Ecto neural progenitor cell (in vitro differentiated cells): ENCODE results near the gene ZFPL1.

Source experiments
- DNase-seq: peaks from one replicate; pipeline ENCODE4 v3.0.0-alpha.2; 2018; ENCODE audit warnings: low spot score

The ZFPL1 gene

GRCh38 chr11:65128182-65129145 is 44.4 kb downstream of the ZFPL1 start:
- DNase-seq: no peak

GRCh38 chr11:65129649-65130441 is 45.8 kb downstream of the ZFPL1 start:
- DNase-seq: no peak

- DNase-seq: no peak
Observed at GRCh38 chr11:65130631-65131416, 46.8 kb downstream of the ZFPL1 start.

- no peak for DNase-seq
Observed at GRCh38 chr11:65131417-65131776, 47.4 kb downstream of the ZFPL1 start.

- DNase-seq: no peak
Observed at GRCh38 chr11:65131895-65132237, 47.8 kb downstream of the ZFPL1 start.

GRCh38 chr11:65132238-65132987 is 48.4 kb downstream of the ZFPL1 start:
- DNase-seq: no peak

GRCh38 chr11:65132988-65133700 is 49.1 kb downstream of the ZFPL1 start:
- DNase-seq: no peak

- no peak for DNase-seq
Observed at GRCh38 chr11:65133724-65134123, 49.7 kb downstream of the ZFPL1 start.

GRCh38 chr11:65134240-65134951 is 50.4 kb downstream of the ZFPL1 start, which contains the start of gene SYVN1:
TSS of gene SYVN1 (minus strand) at chr11:65134519. CDS start at chr11:65133601, 918 bp downstream.
- DNase-seq: peak; percentile 93

- DNase-seq: peak; percentile 93
Observed at GRCh38 chr11:65134952-65135632, 51.1 kb downstream of the ZFPL1 start.

GRCh38 chr11:65135633-65136145 is 51.7 kb downstream of the ZFPL1 start:
- DNase-seq: no peak

- no peak for DNase-seq
Observed at GRCh38 chr11:65136515-65137096, 52.6 kb downstream of the ZFPL1 start.
